GM19467 (cell line): ENCODE results near the gene NUP205.
"Not testable (repeated sequence)": the region's sequence is repeated elsewhere in the genome, so short reads cannot be mapped to it uniquely, and the experiment has no call there.

ENCODE experiments used
- ATAC-seq: cut with Tn5 transposase; IDR thresholded peaks from one replicate; pipeline ENCODE4 v1.9.1; 2021; ENCODE audit warnings: mild to moderate bottlenecking, moderate library complexity; ENCODE audit not compliant: unreplicated experiment

The NUP205 gene

DNA sequence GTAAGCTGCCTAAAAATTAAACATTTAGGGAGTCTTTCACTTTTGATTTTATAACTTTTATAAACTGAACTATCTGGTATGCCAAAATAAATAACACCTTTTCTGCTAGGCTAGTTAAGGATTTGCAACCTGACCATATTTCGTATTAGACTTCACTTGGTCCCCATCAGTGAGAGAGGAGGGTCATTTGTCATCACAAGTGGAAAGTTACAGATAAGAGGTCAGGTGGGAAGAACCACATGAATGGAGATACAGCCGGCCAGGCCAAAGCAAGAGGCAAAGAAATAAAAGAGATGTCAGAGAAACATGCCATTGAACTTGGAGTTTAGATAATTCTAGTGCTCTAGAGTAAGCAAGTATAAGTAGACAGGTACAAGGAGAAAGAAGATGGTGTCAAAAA lies 60.1 kb downstream of the NUP205 start:
- no peak for ATAC-seq

DNA sequence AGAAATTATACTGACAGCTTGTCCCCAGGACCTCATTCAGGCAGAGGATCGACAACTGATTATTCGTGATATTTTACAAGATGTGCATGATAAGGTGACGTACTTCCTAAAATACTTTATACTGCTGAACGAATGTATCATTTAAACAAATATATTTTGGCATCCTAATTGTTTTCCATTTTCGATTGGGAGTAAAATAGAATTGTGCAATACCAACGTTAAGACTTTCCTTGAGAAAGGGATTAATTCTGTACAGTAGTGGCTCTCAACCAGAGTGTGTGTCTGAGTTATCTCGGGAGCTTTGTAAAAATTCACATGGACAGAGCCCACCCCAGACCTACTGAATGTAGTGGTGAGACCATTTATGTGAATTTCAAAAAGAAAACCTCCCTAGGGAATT lies 60.8 kb downstream of the NUP205 start:
- ATAC-seq = no peak

DNA sequence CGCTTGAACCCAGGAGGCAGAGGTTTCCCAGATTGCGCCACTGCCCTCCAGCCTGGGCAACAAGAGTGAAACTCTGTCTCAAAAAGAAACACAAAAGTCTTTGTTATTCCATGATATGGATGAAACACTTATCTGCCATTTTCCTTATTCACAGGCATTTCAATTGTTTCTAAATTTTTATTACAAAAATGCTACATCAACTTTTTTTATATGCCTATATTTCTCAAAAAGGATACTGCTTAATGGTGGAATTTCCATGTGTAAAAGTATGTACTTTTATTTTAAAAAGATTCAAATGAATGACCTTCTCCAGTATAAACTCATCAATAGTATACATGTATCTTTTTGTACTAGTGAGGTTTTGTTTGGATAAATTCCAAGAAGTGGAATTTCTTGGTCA lies 62.7 kb downstream of the NUP205 start:
- ATAC-seq = no peak

DNA sequence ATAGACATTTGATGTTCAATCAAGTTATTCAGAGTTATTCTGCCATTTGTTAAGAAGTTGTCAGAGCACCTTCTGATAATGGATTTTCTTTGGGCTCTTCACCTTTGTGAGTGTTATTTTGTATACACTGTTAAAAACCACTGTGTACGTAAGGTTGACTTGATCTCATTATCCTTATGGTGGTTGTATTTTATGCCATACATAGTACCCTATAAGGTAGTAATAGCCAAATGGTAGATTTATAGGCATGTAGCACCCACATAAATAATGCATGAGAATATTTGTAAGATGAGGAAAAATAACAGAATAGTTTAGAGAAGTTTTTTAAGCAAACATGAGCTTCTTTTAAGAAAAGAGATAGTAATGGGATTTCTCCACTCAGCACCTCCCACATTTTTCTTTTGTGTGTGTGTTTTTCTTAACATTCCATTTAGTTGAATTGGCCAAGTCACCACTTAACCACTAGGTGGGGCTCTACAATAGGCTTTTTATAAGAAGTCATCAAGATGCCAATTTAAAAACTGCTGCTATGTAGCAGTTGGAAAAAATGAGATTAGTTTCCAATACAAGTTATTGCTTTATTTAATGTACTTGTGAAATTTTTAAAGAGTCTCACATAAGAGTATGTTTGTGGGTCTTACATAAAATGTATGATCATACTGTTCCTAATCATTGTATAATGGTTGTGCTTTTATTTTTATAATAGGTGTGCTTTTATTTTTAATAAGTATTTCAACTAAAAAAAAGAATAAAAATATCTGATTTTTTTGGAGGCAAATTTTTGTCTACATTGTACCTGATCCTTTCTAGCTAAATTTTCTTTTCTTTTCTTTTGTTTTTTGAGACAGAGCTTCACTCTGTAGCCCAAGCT lies 63.5 kb downstream of the NUP205 start:
- ATAC-seq = no peak

DNA sequence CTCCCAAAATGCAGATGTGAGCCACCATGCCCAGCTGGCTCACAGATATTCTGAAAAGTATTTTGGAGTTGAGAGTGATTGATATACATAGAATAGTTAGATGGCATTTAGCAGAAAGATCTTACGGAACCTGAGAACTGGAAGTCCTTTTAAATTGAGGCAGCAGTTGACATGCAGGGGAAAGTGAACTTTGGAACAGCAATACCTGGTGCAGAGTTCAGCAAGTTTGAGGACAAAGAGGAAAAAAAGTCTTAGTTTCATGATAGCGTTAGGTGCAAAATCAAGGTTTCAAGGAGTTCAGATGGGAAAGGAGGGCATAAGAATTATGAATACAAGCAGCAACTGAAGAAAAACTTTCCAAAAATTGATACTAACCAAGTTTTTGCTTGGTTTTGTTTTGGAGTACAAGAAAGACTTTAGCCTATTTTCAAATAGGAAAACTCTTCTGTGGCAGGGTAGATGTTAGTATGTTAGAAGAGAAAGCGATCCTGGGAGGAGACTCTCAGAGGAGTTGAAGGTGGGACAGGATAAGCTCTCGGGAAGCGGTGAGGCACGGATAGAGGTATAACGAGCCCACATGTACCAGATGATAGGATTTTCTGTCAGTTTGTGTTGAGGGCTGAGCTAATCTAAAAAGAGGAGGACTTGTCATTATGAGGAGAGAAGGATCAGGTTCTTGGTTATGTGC lies 76.6 kb downstream of the NUP205 start:
- ATAC-seq = no peak

DNA sequence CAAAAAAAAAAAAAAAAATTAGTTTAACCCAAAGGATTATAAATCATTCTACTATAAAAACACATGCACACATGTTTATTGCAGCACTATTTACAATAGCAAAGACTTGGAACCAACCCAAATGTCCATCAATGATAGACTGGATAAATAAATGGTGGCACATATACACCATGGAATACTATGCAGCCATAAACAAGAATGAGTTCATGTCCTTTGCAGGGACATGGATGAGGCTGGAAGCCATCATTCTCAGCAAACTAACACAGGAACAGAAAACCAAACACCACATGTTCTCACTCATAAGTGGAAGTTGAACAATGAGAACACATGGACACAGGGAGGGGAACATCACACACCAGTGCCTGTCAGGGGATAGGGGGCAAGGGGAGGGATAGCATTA lies 82.0 kb downstream of the NUP205 start:
- not testable (repeated sequence) for ATAC-seq

DNA sequence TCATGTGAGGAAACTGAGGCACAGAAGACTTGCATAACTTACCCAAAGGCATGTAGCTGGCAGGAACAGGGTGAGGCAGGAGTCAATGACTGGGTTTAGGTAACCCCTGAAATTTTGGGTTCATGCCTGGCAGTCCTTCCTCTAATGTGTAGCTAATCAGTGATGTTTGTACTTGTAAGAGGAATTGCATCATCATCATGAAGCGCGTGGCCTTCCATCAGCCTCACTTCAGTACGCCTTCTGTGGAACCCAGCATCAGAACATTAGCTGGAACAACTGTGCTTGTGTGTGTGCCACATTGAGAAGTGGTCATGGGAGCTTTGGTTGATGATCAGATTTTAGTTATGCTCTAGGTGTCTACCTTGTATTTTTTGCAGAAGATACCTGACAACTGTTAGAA lies 86.4 kb downstream of the NUP205 start:
- ATAC-seq = no peak

DNA sequence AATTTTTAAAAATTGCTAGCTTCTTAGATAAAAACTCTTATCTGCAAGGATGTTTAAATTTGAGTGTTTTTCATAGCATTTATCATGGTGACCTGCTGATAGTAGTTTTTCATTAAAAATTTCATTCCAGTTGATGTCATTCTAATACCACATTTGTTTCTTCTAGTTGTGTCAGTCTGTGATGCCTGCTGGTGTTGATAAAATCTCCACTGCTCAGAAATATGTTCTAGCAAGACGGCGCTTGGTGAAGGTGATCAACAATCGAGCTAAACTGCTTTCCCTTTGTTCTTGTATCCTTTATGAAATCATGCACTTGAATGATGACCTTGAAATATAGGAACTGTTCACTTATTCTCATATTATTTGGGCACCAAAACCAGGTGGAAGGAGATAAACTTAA lies 87.0 kb downstream of the NUP205 start:
- ATAC-seq = no peak

DNA sequence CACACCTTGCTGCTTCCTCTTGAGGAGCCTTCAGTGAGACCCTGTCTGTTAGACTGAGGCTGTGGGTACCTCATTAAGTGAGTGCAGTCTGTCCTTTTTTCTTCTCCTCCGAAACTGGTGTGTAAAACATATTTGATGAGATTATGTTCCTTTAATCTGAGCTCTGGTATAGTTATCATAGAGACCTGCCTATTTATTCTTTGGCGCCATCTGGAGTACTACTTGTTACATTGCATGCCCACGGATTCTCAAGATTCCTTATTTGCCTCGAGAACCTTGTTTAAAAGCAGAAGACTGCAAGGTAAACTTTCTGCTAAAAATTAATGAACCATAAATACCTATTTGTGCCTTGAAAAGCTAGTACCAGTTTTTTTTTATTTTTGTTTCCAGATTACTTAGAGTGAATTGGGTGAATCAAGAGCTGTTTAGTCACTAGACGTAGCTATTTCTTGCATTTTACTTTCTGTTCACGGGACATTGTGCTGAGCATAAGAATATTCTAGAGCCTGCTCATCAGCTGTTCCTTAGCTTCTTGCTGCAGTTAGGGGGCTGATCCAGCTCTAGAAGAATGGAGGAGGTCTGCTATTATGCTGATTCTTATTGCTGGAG lies 87.7 kb downstream of the NUP205 start:
- ATAC-seq = no peak

DNA sequence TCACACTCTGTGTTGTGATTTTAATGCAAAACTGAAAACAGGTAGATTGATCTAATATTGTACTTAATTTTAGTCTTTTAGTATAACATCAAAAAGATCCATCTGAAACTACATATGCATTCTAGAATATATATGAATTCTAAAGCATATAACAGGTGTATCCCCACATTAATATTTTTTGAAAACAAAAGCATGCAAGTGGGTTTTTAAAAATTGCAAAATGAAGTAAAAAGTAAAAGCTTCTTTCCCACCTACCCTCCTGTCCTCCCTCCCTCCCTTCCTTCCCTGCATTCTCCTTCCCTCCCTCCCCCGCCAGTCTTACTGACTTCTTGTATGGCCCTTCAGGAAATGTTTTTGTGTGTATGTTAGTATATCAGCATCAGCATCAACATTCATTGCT lies 90.0 kb downstream of the NUP205 start:
- no peak for ATAC-seq

DNA sequence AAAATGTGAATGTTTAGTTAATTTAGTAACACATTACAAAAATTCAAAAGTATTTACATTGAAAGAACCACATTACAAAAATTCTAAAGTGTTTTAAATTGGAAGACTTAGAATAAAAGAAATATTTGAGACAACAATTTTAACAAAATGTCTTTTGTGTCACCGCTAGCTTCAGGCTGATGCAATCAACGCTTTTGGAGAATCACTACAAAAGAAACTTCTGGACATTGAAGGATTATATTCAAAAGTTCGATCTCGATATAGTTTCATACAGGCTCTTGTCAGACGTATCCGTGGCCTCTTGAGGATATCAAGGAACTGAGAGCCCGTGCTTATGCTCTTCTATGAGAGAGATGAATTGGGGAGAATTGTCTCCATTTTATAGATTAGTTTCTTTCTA lies 90.5 kb downstream of the NUP205 start:
- ATAC-seq = no peak

DNA sequence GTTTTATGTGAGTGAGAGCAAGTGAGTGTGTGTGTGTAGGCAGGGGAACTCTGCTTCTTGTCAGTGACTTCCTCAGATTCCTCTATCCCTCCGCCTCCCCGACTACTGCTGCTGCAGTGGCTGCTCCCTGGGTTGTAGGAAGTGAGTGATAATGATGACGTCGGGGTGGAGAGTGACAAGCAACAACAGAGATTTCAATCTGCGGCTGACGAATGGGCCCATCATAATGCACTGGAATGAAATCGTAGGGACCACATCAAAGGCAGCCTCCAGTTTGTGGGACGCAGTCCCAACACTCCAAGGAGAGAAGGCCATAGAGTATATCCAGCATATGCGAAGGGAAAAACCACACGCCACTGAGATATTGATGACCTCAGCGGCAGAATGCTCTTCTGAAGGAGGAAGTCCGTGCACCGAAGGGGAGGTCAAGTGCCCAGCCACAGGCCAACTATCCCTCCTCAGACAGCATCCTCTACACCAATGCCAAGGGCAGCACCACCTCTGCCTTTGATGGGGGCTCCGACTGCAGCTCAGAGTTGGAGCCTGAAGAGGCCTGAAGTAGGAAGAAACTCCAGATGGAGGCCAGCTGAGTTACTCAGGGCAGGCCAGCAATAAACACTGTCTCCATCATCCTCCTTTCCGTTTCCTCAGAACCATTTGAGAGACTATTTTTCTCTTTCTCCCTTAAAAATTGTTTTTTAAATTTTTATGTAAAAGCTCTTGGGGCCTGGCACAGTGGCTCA lies 93.3 kb downstream of the NUP205 start:
- ATAC-seq = no peak

DNA sequence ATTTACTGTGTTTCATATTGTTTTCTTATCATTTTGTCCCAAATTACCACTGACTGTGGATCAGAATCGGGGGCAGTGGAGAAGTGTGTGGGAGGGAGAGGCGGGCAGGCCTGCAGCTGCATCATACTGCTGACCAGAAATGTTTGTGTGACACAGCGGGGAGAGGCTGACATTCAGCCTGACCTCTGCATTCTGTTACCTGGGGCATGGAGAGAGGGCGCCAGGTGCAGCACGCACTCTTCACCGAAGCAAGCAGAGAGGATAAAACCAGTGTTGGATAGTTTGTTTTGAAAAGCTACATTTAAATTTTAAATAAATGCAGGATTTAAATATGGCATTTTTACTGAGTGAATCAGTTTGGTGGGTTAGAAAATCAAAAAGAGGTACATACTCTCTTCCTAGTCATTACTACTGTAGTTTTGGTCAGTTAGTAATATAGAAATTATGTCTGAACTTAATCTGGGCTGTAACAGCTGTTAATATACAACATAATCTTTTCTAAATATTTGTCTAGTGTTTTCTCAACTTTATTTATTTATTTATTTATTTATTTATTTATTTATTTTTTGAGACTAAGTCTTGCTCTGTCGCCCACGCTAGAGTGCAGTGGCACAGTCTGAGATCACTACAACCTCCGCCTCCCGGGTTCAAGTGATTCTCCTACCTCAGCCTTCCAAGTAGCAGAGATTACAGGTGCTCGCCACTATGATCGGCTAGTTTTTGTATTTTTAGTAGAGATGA lies 95.8 kb downstream of the NUP205 start:
- no peak for ATAC-seq

DNA sequence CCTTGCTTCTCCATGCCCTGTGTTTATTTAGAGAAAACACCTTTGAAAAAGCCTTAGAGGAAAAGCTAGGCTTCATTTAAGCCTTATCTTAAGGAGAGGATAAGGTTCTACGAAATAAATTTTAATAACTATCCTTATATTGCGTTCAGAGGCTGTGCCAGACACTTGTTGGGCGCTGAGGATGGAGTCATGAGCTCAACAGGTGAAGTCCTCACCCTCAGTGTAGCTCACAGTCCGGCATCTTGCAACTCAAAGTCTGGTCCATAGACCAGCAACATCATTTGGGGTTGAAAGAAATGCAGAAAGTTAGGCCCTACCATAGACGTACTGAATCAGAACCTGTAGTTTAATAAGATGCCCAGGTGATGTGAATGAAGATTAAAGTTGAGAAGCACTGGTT lies 100.8 kb downstream of the NUP205 start:
- no peak for ATAC-seq

DNA sequence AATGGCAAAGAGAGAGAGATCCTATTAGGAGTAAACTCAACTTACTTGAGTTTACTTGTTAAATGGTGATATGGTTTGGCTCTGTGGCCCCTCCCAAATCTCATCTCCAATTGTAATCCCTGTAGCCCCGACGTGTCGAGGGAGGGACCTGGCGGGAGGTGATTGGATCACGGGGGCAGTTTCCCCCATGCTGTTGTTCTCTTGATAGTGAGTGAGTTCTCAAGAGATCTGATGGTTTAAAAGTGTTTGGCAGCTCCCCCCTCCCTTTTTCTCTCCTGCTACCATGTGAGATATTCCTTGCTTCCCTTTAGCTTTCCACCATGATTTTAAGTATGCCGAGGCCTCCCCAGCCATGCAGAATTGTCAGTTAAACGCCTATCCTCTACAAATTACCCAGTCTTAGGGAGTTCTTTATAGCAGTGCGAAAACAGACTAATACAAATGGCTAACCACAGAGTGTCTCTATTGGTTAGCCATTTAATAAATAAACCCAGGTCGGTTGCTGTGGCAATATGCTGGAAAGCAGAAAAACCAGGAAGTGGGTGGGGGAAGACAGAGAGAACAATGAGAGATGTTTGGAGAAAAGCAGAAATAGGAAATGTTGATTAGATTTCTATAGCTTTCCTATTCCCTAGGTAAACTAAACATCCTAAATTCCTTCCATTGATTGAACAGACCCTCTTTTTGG lies 101.6 kb downstream of the NUP205 start:
- ATAC-seq = no peak

DNA sequence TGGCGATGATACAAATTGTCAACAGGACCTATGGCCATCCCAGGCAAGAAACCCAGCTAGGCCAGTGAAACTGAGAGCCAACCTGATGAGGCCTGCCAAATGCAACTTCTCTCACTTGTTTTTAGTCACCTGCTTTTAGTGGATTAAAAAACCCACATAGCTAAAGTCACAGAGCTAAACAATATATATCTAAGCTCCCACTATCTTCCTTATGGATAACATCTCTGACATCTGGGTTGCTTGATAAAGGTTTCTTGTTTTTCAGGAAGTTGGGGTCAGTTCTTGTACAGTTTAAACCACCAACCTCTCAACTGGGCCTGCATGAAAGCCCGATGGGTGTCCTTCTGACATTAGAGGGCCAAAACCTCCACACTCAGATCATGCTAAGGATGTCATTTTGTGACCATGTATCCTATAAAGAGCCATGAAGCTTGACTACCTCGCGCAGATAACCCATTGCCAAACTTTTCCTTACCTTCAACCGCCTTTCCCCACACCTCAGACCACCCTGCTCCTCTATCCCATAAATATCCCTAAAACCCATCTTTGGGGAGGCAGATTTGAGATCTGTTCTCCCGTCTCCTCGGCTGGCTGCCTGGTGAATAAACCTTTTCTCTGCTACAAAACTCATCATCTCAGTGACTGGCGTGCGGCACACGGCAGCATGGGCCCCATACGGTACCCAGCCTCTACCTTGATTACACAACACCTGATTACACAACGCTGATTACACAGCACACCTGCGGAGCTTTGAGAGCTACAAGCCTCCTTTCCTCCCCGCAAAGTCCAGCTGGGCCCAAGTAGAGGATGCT lies 103.8 kb downstream of the NUP205 start:
- ATAC-seq = no peak

DNA sequence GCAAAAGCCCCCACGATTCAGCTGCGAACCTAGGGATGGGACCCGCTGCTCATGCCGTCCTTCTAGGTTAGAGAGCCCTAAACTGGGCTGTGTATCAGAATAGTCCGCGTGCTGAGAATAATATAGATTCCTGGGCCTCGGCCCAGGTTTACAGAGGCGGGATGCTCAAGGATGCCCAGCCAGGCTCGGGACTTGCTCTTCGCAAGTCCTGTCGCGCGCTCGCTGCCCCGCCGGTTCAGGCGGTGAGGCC lies 104.3 kb downstream of the NUP205 start:
- no peak for ATAC-seq

DNA sequence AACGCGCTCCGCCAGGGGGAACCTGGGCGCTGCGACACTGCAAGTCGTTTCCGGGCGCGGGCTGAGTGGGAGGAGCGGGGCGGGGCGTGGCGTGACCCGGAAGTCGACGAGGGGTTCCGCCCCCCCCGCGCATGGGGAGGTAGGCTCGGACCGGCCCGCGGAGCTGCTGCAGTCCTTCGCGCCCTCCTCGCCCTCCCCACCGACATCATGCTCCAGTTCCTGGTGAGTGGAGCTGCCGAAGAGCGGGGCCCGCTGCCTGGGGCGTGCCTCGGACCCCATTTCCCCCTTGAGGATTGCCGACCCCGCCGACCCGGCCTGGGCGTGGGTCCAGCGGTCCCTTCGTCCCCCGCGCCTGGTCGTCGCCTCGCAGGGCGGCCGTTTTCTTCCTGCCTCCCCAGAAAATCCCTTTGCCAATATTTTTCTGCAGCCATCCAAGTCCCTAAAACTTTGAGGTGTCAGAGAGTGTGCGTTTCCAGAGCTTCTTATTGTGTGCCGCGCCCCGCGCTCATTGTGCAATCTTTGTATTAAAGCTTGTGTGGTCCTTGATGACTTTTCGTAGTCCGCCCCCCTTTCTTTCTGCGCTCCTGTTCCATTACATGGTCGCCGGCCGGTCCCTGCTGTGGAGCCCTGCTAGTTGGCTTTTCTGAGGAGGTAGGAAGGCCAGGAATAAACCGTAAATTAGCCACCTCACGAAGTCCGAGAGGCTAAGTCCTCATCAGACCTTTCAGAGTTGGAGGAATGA lies 104.8 kb downstream of the NUP205 start, which contains the start of gene STMP1:
Gene STMP1, plus strand, starts transcription at position 142 of the 742 bp plus-strand sequence.
- ATAC-seq = peak; percentile 95
